Measurements from ENCODE around the gene SNURF.
A peak's percentile ranks its signal among the peaks of the same experiment; 100 is the strongest.
"Not testable (repeated sequence)": the region's sequence is repeated elsewhere in the genome, so short reads cannot be mapped to it uniquely, and the experiment has no call there.

Gene SNURF

GRCh38 chr15:24971772-24972171 is 17.0 kb downstream of the SNURF start:
- no peaks in the 10 kb centered on the region for H3K27me3 ChIP-seq (ENCODE audit: low read depth, low read length)
- no peak overlapping the region for H3K4me3 ChIP-seq (ENCODE audit: low read depth in 1 of 2, low read length in 2 of 2)
- H3K36me3 ChIP-seq (ENCODE audit: control insufficient read depth in 1 of 2, insufficient read depth in 2 of 2, low read length in 2 of 2): peaks cover 12 to 89% of the 10 kb centered on the region in 2 donors
- peaks cover 5 to 14% of the 10 kb centered on the region in 2 donors for H3K9me3 ChIP-seq (ENCODE audit: control insufficient read depth in 1 of 2, low read length in 2 of 2)
- H3K27ac ChIP-seq (ENCODE audit: low read length): no peak overlapping the region
- H3K4me1 ChIP-seq (ENCODE audit: control insufficient read depth in 1 of 2, insufficient read depth in 2 of 2, low read length in 2 of 2): no peaks in the 10 kb centered on the region

DNA sequence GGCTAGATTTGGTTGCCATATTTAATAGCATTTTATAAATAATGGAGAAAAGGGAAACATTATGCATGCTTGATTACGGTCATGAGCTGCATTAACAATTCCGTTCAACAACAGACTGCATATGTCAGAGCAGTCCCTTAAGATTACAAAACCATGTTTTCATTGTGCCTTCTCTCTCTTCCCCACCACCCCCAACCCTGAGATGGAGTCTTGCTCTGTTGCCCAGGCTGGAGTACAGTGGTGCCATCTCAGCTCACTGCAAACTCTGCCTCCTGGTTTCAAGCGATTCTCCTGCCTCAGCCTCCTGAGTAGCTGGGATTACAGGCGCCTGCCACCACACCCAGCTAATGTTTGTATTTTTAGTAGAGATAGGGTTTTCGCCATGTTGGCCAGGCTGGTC is 17.9 kb downstream of the SNURF start:
- not testable (repeated sequence) for H3K27me3 ChIP-seq (ENCODE audit: low read depth, low read length); H3K27ac ChIP-seq (ENCODE audit: low read length); H3K4me1 ChIP-seq (ENCODE audit: control insufficient read depth in 1 of 2, insufficient read depth in 2 of 2, low read length in 2 of 2); H3K4me3 ChIP-seq (ENCODE audit: low read depth in 1 of 2, low read length in 2 of 2)
- H3K36me3 ChIP-seq (ENCODE audit: control insufficient read depth in 1 of 2, insufficient read depth in 2 of 2, low read length in 2 of 2): peaks cover 13 to 90% of the 10 kb centered on the region in 2 donors
- H3K9me3 ChIP-seq (ENCODE audit: control insufficient read depth in 1 of 2, low read length in 2 of 2): peaks cover 5 to 20% of the 10 kb centered on the region in 2 donors

DNA sequence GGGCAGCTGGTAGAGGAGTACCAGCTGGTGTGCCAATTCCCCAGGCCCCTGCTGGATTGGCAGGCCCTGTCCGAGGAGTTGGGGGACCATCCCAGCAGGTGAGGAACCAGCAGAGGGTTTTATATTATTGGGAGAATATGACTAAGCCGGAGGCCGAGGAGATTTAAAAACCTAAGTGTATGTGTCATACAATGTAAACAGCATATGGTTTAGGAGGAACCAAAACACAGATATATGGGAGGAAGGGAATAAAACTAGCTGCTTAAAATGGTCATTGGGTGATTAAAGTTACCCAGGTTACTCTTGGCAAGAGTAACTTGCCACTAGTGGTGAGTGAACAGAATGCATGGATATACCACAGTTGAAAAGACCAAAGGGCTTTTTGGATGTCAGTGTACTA is 22.1 kb downstream of the SNURF start:
- Histone ChIP-seq H3K4me3 (ENCODE audit: low read depth in 1 of 2, low read length in 2 of 2) (no peak overlapping the region), H3K4me1 (ENCODE audit: control insufficient read depth in 1 of 2, insufficient read depth in 2 of 2, low read length in 2 of 2) (no peaks in the 10 kb centered on the region), H3K27ac (ENCODE audit: low read length) (no peak overlapping the region), H3K27me3 (ENCODE audit: low read depth, low read length) (no peaks in the 10 kb centered on the region), H3K9me3 (ENCODE audit: control insufficient read depth in 1 of 2, low read length in 2 of 2) (peaks cover 5 to 30% of the 10 kb centered on the region in 2 donors), H3K36me3 (ENCODE audit: control insufficient read depth in 1 of 2, insufficient read depth in 2 of 2, low read length in 2 of 2) (peaks cover 33 to 96% of the 10 kb centered on the region in 2 donors)

GRCh38 chr15:24977686-24978085 is 22.9 kb downstream of the SNURF start:
- H3K9me3 ChIP-seq (ENCODE audit: control insufficient read depth in 1 of 2, low read length in 2 of 2): peaks cover 5 to 30% of the 10 kb centered on the region in 2 donors
- H3K4me1 ChIP-seq (ENCODE audit: control insufficient read depth in 1 of 2, insufficient read depth in 2 of 2, low read length in 2 of 2): no peaks in the 10 kb centered on the region
- H3K27me3 ChIP-seq (ENCODE audit: low read depth, low read length): no peaks in the 10 kb centered on the region
- H3K36me3 ChIP-seq (ENCODE audit: control insufficient read depth in 1 of 2, insufficient read depth in 2 of 2, low read length in 2 of 2): peaks cover 37 to 98% of the 10 kb centered on the region in 2 donors
- H3K4me3 ChIP-seq (ENCODE audit: low read depth in 1 of 2, low read length in 2 of 2): peak overlapping the region in 1 of 2 donors; percentile 37
- H3K27ac ChIP-seq (ENCODE audit: low read length): no peak overlapping the region

DNA sequence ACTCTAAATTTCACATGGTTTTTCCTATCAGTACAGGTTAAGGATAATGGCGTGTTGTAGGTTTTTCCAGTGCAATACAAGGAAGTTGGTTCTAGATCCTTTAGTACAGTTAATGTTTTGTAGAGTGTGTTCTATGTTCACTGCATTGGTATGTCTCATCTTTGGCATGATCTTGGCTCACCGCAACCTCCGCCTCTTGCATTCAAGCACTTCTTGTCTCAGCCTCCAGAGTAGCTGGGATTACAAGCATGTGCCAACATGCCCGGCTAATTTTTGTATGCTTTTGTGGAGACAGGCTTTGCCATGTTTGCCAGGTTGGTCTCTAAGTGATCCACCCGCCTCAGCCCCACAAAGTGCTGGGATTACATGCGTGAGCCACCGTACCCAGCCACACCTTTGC is 30.4 kb downstream of the SNURF start:
- Histone ChIP-seq H3K27ac (ENCODE audit: low read length) (no peak overlapping the region), H3K9me3 (ENCODE audit: control insufficient read depth in 1 of 2, low read length in 2 of 2) (peaks cover 10 to 48% of the 10 kb centered on the region in 2 donors), H3K36me3 (ENCODE audit: control insufficient read depth in 1 of 2, insufficient read depth in 2 of 2, low read length in 2 of 2) (peaks cover 10 to 85% of the 10 kb centered on the region in 2 donors)

DNA sequence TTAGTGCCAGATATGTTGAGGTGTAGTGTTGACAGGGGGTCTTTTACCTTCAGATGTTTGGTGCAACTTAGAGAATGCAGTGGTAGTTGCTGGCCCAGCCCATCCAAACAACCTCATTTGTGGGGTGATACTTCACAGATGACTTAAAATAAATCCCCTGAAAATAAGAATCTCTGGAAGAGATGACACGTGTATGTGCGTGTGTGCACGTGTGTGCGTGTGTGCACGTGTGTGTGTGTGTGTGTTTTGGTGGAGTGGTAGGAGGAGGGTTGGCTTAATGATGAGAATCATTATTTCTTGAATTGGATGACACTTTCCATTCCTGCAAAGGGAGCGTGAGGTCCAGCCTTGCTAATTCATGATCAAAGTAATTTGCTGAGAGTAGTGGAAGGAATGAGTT is 31.9 kb downstream of the SNURF start:
- Histone ChIP-seq H3K9me3 (ENCODE audit: control insufficient read depth in 1 of 2, low read length in 2 of 2) (peaks cover 11 to 51% of the 10 kb centered on the region in 2 donors), H3K36me3 (ENCODE audit: control insufficient read depth in 1 of 2, insufficient read depth in 2 of 2, low read length in 2 of 2) (peaks cover 7 to 79% of the 10 kb centered on the region in 2 donors), H3K27me3 (ENCODE audit: low read depth, low read length) (no peaks in the 10 kb centered on the region), H3K4me3 (ENCODE audit: low read depth in 1 of 2, low read length in 2 of 2) (peak overlapping the region in 1 of 2 donors; percentile 10), H3K27ac (ENCODE audit: low read length) (no peak overlapping the region), H3K4me1 (ENCODE audit: control insufficient read depth in 1 of 2, insufficient read depth in 2 of 2, low read length in 2 of 2) (no peaks in the 10 kb centered on the region)

More for the DNA sequence above, 30.4 kb downstream of the SNURF start:
- Histone ChIP-seq H3K4me3 (ENCODE audit: low read depth in 1 of 2, low read length in 2 of 2) (peak overlapping the region in 1 of 2 donors; percentile 24), H3K4me1 (ENCODE audit: control insufficient read depth in 1 of 2, insufficient read depth in 2 of 2, low read length in 2 of 2) (no peaks in the 10 kb centered on the region), H3K27me3 (ENCODE audit: low read depth, low read length) (no peaks in the 10 kb centered on the region)
